GM12891 (cell line): ENCODE data around the gene KCTD8.

Experiments used
- PAX5 ChIP-seq: IDR thresholded peaks from 2 replicates; pipeline ENCODE4 v1.6.1; 2011; ENCODE audit warnings: low read length, moderate library complexity, mild to moderate bottlenecking; ENCODE audit not compliant: insufficient read depth, severe bottlenecking
- POLR2A ChIP-seq: IDR thresholded peaks from 2 replicates; pipeline ENCODE4 v1.6.1; 2011; ENCODE audit warnings: low read depth, low read length, control low read depth
- POLR2AphosphoS5 ChIP-seq: IDR thresholded peaks from 2 replicates; pipeline ENCODE4 v1.6.1; 2011; ENCODE audit warnings: low read depth, low read length, control low read depth
- TAF1 ChIP-seq: IDR thresholded peaks from 2 replicates; pipeline ENCODE4 v1.6.1; 2011; ENCODE audit warnings: low read depth, low read length, control low read depth

DNA sequence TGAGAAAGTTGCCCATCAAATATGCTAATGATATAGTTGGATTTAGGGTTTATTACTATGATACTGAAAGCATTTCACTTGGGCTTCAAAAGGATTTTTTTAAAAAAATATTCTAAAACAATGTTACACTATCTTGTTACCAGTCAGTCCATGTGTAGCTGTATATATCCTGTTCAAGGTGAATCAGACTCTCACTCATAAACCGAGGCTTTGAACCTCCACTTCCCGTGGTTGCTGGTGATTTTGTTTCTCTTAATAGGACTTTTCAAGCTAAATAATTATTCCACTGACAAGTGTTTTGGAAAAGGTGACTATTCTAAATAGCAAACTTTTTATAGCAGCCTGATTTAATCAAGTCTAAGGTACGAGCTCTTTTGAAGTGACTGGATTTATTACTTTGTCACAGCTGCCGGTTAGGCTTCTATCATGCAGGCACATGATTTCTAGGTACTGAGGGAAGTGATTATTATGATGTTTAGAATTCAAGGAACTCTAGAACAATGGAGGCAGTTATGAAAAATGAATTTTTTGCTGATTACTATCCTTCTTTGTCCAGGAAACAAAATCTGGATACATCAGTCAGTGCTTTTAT is 287.7 kb downstream of the KCTD8 start:
- no peak for TF ChIP-seq POLR2A
- TF ChIP-seq POLR2AphosphoS5, result no peak
- no peak for TF ChIP-seq PAX5
- TF ChIP-seq TAF1, result no peak
